ENCODE measurements around the gene PITX3.

- TF ChIP-seq CTCF (IDR thresholded peaks at IDR 0.05; ENCODE audit: insufficient read depth, low read depth, low read length), result no peak
- TF ChIP-seq EZH2 (IDR thresholded peaks at IDR 0.05; ENCODE audit: insufficient read depth, low read length), result no peak
Observed at GRCh38 chr10:102245932-102246251, 4.6 kb upstream of the PITX3 start.
